GM12872 (cell line): ENCODE data around the gene AP1AR.

ENCODE experiments used
- CTCF ChIP-seq: IDR thresholded peaks from 3 replicates; pipeline ENCODE4 v1.5.1; 2011; ENCODE audit warnings: low read depth, mild to moderate bottlenecking, low read length, moderate library complexity; ENCODE audit not compliant: insufficient read depth

AP1AR gene

DNA sequence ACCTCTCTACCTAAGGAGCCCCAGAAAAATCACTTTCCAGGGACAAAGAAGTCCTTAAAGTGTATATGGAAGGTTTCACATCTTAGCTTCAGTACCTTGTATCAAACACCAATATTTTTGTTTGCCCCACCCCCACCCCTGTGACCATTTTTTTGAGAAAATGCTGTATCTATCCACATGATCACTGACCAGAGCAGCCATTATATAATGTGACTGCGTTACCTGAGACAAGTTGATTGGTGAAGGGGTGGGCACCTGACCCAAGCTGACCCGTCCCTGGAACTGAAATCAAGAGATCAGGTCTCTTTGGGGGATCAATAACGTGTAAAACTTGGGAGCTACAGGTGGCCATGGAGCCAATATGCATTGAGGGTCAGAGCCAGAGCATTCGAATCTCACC, 43.4 kb downstream of the AP1AR start:
- no peak for TF ChIP-seq CTCF

DNA sequence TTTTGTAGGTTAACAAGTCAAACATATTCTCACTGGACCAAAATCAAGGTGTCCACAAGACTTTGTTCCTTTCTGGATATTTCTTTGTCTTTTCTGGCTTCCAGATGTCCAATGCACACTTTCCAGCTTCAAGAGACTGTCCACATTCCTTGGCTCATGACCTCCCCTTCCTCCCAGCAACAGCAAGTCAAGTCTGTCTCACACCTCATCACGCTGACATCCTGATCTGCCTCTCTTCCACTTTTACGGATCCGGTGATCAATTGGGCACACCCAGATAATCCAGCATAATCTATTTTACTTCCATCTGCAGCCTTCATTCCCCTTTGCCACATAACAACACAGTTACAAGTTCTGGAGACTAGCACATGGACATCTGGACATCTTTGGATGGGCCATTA, 44.5 kb downstream of the AP1AR start:
- no peak for TF ChIP-seq CTCF

DNA sequence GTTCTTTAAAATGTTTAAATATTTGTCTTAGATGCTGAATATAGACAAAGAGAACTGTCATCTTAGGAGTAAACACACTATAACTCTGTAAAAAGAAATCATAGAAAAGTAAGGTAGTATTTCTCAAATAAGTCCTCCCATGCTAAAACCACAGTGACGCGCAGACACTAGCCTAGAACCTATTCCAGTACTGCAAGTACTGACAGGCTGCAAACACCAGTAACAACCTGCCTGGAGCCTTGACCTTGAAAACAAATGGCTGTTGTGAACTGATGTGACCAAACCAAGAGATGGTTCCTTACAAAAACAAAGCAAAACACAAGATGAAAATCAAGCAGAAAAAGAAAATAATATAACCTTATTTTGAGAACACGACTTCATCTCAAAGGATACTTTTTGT, 45.6 kb downstream of the AP1AR start:
- no peak for TF ChIP-seq CTCF

DNA sequence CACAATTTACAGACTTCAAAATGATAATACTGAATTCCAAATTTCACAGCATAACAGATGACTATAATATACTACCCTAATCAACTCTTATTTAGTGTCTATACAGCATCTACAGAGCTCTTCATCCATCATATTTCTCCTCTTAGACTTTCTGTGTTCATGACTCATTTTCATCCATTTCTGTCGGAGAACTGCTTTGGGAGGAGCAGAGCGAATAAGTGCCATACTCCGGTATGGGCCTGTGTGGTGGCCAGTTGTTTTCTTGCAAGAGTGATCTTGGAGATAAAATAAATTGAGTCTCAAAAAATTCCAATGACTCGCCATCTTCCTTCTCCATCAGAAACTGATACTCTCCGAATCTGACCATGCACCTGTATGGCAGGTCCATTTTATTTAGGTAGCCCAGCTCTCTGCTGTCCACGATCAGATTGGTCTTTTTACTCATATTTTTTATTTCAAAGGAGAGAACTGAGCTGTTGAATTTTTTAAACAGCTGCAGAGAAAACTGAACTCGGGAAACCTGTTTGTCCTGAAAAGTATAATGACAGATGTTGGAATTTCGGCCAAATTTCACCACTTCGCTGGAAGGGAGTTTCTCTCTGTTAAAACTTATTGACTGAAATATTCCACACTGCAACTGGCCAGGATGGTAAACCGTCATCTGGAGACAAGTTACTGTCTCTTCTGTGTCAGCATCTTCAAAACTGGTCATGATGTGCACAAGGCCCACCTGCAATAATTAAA, 46.3 kb downstream of the AP1AR start:
- no peak for TF ChIP-seq CTCF

DNA sequence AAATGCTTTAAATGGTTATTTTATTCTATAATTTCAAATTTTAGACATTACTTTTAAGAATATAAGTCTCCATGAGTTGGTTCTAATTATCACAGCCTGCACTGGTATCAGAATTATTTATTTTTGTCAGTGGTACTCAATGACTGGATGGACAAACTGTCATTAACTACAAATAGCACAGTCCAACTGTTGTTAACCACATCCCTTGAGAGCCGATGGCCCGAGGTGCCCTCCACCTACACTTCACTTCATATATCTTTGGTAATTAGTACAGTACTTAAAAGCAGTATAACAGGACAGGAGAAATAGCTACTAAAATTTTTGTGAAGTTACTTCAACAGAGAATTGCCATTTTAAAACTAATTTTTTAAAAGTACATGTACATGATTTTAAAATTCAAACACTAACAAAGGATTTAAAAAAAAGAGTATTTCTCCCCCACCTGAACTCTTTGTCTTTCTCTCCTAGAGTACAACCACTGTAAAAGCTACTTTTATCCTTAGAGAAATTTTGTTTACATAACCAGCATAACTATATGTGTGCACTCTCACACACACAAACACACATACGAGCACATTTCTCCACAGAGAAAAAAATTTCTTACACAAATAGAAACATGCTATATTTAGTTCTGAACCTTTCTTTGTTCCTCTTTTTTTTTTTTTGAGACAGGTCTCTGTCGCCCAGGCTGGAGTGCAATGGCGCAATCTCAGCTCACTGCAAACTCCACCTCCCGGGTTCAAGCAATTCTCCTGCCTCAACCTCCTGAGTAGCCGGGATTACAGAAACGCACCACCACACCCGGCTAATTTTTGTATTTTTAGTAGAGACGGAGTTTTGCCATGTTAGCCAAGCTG, 47.7 kb downstream of the AP1AR start:
- no peak for TF ChIP-seq CTCF

DNA sequence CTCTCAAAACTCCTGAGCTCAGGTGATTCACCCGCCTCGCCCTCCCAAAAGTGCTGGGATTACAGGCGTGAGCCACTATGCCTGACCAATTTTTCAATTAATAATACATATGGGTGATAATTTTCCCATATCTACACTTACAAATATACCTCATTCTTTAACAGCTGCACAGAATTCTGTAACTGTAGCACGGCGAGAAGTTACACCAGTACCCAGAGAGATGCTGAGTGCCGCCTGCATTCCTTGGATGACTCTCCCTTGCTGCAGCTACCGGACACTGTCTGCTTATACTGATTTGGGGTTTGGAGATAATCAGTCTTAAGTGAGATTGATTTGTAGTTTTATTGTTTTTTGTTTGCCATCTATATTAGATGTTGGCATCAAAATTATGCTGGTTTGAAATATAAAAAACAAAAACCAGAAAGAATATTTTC, 48.3 kb downstream of the AP1AR start:
- no peak for TF ChIP-seq CTCF

DNA sequence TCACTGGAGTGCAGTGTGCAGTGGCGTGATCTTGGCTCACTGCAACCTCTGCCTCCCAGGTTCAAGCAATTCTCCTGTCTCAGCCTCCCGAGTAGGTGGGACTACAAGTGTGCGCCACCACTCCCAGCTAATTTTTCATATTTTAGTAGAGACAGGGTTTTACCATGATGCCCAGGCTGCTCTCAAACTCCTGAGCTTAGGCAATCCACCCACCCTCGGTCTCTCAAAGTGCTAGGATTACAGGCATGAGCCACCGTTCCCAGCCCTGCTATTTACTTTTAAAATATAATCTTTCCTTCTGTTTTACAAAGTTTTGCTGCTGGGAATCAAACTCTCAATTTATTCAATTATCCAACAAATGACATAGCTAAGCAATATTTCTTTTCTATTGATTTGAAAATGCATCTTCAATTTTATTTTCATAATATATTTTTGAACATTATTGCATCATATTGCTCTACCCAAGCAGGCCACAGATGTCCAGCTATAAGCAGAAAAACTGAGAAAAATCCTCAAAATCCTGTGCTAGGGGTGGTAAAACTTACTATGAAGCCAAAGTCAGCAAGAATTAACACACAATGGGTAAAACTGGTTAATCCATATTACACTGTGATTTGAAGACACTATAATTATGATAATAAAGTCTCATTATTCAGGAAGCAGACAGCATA, 48.9 kb downstream of the AP1AR start:
- TF ChIP-seq CTCF, result no peak
